Thoracic aorta (tissue), 2 donors: ENCODE measurements around the gene NUP62CL. TPM values are rescaled to one million over a fixed set of nuclear protein-coding genes. Genes with fewer than 3 reads are reported as not detected.

Experiments
- ATAC-seq: fragments of 150-250 bp; one replicate; pipeline ENCODE4 v1.8.0; 2017; ENCODE audit warnings: low read depth; ENCODE audit not compliant: insufficient number of reproducible peaks, low FRiP score
- DNase-seq: peaks from one replicate; pipeline ENCODE4 v3.0.0-alpha.2; 2020; ENCODE audit warnings: low spot score
- H3K27ac ChIP-seq, 2 donors: fragments of 200-600 bp; sonication (generic); 1 replicate in 1 of 2; 2 replicates in 1 of 2; pipeline ENCODE4 v1.5.1; 2016; ENCODE audit warnings: mild to moderate bottlenecking in 2 of 2, moderate library complexity in 2 of 2
- H3K27me3 ChIP-seq: fragments of 200-600 bp; sonication (generic); replicated peaks from 2 replicates; pipeline ENCODE4 v1.6.0; 2016; ENCODE audit warnings: mild to moderate bottlenecking; ENCODE audit not compliant: insufficient read depth
- H3K36me3 ChIP-seq: fragments of 200-600 bp; sonication (generic); one replicate; pipeline ENCODE4 v1.5.1; 2016
- H3K4me1 ChIP-seq, 2 donors: fragments of 200-600 bp; sonication (generic); 1 replicate in 1 of 2; 2 replicates in 1 of 2; pipeline versions ENCODE4 v1.5.1 to v1.6.0; 2016; ENCODE audit warnings: low read depth in 2 of 2, mild to moderate bottlenecking in 1 of 2; ENCODE audit not compliant: control insufficient read depth in 1 of 2
- H3K4me3 ChIP-seq: fragments of 200-600 bp; sonication (generic); 2 replicates; pipeline ENCODE4 v1.5.1; 2016; ENCODE audit warnings: mild to moderate bottlenecking
- H3K9me3 ChIP-seq: fragments of 200-600 bp; sonication (generic); 2 replicates; pipeline ENCODE4 v1.5.1; 2016
- total RNA-seq, 2 donors: library from RNA; depleted of rRNA; stranded (reverse); fragments of >200 nt; gene quantifications; one replicate each; pipeline versions ENCODE4 v1.1.0 to v1.2.3, GENCODE V29; 2016
- TF ChIP-seq, protein P1 (sequence below): fragments of 200-600 bp; sonication (generic); IDR thresholded peaks from one replicate; pipeline ENCODE4 v1.5.1; 2019; ENCODE audit warnings: antibody characterized with exemption

The NUP62CL gene
- total RNA-seq, 2 donors from 2014 or later = not detected

GRCh38 chrX:107154787-107155620 lies 51.2 kb downstream of the NUP62CL start:
- Histone ChIP-seq H3K27ac (no peak overlapping the region), H3K9me3 (no peaks in the 10 kb centered on the region), H3K4me1 (no peaks in the 10 kb centered on the region), H3K27me3 (no peaks in the 10 kb centered on the region), H3K36me3 (no peaks in the 10 kb centered on the region), H3K4me3 (no peak overlapping the region)
- ATAC-seq (no peak), DNase-seq (no peak)
- TF ChIP-seq, protein P1, sequence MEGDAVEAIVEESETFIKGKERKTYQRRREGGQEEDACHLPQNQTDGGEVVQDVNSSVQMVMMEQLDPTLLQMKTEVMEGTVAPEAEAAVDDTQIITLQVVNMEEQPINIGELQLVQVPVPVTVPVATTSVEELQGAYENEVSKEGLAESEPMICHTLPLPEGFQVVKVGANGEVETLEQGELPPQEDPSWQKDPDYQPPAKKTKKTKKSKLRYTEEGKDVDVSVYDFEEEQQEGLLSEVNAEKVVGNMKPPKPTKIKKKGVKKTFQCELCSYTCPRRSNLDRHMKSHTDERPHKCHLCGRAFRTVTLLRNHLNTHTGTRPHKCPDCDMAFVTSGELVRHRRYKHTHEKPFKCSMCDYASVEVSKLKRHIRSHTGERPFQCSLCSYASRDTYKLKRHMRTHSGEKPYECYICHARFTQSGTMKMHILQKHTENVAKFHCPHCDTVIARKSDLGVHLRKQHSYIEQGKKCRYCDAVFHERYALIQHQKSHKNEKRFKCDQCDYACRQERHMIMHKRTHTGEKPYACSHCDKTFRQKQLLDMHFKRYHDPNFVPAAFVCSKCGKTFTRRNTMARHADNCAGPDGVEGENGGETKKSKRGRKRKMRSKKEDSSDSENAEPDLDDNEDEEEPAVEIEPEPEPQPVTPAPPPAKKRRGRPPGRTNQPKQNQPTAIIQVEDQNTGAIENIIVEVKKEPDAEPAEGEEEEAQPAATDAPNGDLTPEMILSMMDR = no peak

- H3K9me3 ChIP-seq = no peaks in the 10 kb centered on the region
- H3K4me1 ChIP-seq = no peaks in the 10 kb centered on the region
- ATAC-seq (no peak), DNase-seq (no peak)
- H3K27ac ChIP-seq = no peak overlapping the region
- TF ChIP-seq, protein P1 = no peak
- H3K27me3 ChIP-seq = no peaks in the 10 kb centered on the region
- H3K36me3 ChIP-seq = no peaks in the 10 kb centered on the region
- H3K4me3 ChIP-seq = no peak overlapping the region
Measured at GRCh38 chrX:107153005-107153404, 53.2 kb downstream of the NUP62CL start.

DNA sequence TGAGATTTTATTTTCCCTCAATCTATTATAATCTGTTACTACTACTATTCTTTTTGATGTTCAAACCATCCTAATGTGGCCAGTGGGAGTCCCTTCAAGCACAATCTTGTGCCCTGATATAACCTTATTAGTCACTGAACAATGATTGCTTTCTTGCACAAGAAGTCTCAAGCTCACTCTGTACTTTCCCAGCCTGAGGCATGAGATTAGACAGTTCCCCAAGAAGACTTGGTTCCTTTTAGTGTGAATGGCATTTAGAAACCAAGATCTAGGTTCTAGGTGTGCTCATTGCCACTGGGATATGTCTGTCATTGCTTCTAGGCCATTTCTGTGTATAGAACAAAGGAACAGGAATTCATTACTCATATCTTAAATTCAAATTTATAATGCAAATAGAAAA lies 59.6 kb downstream of the NUP62CL start:
- no peaks in the 10 kb centered on the region for H3K36me3 ChIP-seq
- TF ChIP-seq, protein P1 = no peak
- no peaks in the 10 kb centered on the region for H3K9me3 ChIP-seq
- no peaks in the 10 kb centered on the region for H3K27me3 ChIP-seq
- no peak for ATAC-seq
- DNase-seq = no peak
- no peak overlapping the region for H3K4me3 ChIP-seq
- H3K4me1 ChIP-seq = no peaks in the 10 kb centered on the region
- no peak overlapping the region for H3K27ac ChIP-seq

- no peaks in the 10 kb centered on the region for H3K9me3 ChIP-seq
- H3K4me3 ChIP-seq = no peak overlapping the region
- TF ChIP-seq, protein P1 = no peak
- H3K27me3 ChIP-seq = no peaks in the 10 kb centered on the region
- DNase-seq = no peak
- ATAC-seq = no peak
- no peaks in the 10 kb centered on the region for H3K4me1 ChIP-seq
- H3K36me3 ChIP-seq = no peaks in the 10 kb centered on the region
- no peak overlapping the region for H3K27ac ChIP-seq
Measured at GRCh38 chrX:107135965-107136307, 70.3 kb downstream of the NUP62CL start.

DNA sequence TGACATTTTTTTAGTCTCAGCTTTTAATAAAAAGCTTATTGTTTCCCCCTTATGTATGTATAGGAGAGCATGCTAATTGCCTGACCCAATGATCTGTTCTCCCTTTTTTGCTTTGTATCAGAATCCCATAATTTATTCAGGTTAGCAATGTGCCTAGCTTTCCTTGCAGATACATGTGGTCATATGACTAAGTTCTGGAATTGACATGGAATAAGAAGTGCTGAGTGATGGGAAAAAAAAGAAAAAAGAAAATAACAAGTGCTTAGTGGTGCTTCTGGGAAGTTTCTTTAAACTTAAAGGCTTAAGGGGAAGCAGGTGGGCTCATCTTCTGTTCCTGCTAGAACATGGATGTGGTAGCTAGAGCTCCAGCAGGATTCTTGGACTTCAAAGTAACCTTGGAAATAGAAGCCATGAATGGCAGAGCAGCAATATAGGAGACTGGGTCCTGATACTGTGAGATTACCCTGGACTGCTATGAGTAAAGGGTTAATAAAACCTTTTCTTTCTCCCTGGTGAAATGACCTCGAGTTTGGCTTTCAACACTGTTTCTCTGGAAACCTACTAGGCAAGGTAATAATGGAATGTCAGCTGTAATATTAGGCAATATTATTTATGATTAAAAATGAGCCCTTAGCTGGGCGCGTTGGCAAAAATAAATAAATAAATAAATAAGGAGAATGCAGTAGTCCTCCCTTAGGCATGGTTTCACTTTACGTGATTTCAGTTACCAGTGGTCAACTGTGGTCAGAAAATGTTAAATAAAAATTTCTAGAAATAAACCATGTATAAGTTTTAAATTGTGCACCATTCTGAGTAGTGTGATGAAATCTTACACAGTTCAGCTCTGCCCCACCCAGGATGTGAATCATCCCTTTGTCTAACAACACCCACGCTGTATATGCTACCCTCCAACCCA lies 70.9 kb downstream of the NUP62CL start:
- TF ChIP-seq, protein P1 = no peak
- Histone ChIP-seq H3K27ac (no peak overlapping the region), H3K27me3 (no peaks in the 10 kb centered on the region), H3K9me3 (no peaks in the 10 kb centered on the region), H3K4me3 (no peak overlapping the region), H3K36me3 (no peaks in the 10 kb centered on the region), H3K4me1 (no peaks in the 10 kb centered on the region)
- DNase-seq = no peak
- ATAC-seq = no peak
